Measurements from ENCODE around the gene CFAP52. TPM values are rescaled to one million over a fixed set of nuclear protein-coding genes. Genes with fewer than 3 reads are reported as not detected.
A peak's percentile ranks its signal among the peaks of the same experiment; 100 is the strongest.

Gene CFAP52
- total and polyA plus RNA-seq, 2 of the 13 experiments (the other 11 are each of a cell fraction or from before 2014, with no cell fraction given), result not detected

DNA sequence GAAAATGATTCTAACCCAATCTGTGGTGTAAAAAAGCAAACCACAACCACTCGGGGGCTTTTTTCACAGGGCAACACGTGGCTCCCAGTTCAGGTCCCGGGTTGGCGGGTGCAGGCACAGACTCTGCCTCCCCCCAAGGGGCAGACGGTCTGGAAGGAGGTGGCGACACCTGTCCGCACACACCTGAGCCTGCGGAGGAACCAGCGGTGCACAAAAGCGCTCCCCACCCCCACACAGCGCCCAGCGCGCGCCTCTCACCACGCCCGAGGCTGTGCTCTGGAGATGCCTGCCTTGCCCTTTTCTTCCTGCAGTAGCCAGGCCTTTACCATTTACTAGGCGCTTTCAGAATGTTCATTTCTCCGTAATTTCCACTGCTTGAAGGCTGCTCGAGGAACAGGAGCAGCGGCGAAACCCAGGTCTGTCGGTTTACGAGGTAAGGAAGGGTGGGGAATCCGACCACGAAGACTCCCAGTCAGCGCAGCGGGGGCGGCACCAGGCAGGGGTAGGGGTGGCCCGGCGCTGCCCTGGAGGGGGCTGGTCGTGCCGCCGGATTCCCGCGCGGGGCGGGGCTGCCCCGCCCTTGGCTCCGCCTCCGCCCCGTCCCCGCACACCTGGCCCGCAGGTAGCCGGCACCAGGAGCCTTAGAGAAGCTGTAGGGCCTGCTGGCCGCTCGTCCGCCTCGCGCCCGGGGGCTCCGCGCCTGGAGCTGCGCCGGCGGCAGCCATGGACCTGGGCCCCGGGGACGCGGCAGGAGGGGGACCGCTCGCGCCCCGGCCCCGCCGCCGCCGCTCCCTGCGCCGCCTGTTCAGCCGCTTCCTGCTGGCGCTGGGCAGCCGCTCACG, 68.7 kb downstream of the CFAP52 start, which contains the start of gene USP43 (continued):
- TF ChIP-seq NR2C2 (CRISPR knock-in tag; IDR thresholded peaks at IDR 0.05; ENCODE audit: borderline replicate concordance) (no peak), MIXL1 (CRISPR knock-in tag; IDR thresholded peaks at IDR 0.05) (0 out of 2 replicates have a peak, but pooled peaks have one; percentile 6), BORCS8-MEF2B (CRISPR knock-in tag; IDR thresholded peaks at IDR 0.05) (0 out of 2 replicates have a peak, but pooled peaks have one; percentile 10), ZEB1 (IDR thresholded peaks at IDR 0.05; ENCODE audit: insufficient replicate concordance, low read depth) (peak; percentile 45), HNF4G (IDR thresholded peaks at IDR 0.05; ENCODE audit: borderline replicate concordance, low read depth, low read length) (no peak), HNF4G (CRISPR knock-in tag; IDR thresholded peaks at IDR 0.05; ENCODE audit: borderline replicate concordance, low read depth) (no peak), ZKSCAN1 (IDR thresholded peaks at IDR 0.05; ENCODE audit: low read length) (no peak), POLR2G (IDR thresholded peaks at IDR 0.05; ENCODE audit: low read depth, low read length) (0 out of 2 replicates have a peak, but pooled peaks have one; percentile 45), ATRX (CRISPR knock-in tag; IDR thresholded peaks at IDR 0.05; ENCODE audit: borderline replicate concordance) (no peak), ZNF350 (CRISPR knock-in tag; IDR thresholded peaks at IDR 0.05; ENCODE audit: borderline replicate concordance, low read depth) (0 out of 2 replicates have a peak, but pooled peaks have one; percentile 10), FOXC1 (CRISPR knock-in tag; IDR thresholded peaks at IDR 0.05; ENCODE audit: borderline replicate concordance) (0 out of 2 replicates have a peak, but pooled peaks have one; percentile 33), RNF2 (conservative IDR thresholded peaks at IDR 0.05; ENCODE audit: low read depth) (0 out of 2 replicates have a peak, but pooled peaks have one; percentile 42), ZHX1 (CRISPR knock-in tag; IDR thresholded peaks at IDR 0.05; ENCODE audit: low read depth) (0 out of 2 replicates have a peak, but pooled peaks have one; percentile 28), WIZ (CRISPR knock-in tag; IDR thresholded peaks at IDR 0.05) (no peak)
- TF ChIP-seq, protein P1, sequence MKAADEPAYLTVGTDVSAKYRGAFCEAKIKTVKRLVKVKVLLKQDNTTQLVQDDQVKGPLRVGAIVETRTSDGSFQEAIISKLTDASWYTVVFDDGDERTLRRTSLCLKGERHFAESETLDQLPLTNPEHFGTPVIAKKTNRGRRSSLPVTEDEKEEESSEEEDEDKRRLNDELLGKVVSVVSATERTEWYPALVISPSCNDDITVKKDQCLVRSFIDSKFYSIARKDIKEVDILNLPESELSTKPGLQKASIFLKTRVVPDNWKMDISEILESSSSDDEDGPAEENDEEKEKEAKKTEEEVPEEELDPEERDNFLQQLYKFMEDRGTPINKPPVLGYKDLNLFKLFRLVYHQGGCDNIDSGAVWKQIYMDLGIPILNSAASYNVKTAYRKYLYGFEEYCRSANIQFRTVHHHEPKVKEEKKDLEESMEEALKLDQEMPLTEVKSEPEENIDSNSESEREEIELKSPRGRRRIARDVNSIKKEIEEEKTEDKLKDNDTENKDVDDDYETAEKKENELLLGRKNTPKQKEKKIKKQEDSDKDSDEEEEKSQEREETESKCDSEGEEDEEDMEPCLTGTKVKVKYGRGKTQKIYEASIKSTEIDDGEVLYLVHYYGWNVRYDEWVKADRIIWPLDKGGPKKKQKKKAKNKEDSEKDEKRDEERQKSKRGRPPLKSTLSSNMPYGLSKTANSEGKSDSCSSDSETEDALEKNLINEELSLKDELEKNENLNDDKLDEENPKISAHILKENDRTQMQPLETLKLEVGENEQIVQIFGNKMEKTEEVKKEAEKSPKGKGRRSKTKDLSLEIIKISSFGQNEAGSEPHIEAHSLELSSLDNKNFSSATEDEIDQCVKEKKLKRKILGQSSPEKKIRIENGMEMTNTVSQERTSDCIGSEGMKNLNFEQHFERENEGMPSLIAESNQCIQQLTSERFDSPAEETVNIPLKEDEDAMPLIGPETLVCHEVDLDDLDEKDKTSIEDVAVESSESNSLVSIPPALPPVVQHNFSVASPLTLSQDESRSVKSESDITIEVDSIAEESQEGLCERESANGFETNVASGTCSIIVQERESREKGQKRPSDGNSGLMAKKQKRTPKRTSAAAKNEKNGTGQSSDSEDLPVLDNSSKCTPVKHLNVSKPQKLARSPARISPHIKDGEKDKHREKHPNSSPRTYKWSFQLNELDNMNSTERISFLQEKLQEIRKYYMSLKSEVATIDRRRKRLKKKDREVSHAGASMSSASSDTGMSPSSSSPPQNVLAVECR (CRISPR knock-in tag; IDR thresholded peaks at IDR 0.05; ENCODE audit: borderline replicate concordance), result no peak; the same call in 1 of the 2 replicates
- TF ChIP-seq, protein P2, sequence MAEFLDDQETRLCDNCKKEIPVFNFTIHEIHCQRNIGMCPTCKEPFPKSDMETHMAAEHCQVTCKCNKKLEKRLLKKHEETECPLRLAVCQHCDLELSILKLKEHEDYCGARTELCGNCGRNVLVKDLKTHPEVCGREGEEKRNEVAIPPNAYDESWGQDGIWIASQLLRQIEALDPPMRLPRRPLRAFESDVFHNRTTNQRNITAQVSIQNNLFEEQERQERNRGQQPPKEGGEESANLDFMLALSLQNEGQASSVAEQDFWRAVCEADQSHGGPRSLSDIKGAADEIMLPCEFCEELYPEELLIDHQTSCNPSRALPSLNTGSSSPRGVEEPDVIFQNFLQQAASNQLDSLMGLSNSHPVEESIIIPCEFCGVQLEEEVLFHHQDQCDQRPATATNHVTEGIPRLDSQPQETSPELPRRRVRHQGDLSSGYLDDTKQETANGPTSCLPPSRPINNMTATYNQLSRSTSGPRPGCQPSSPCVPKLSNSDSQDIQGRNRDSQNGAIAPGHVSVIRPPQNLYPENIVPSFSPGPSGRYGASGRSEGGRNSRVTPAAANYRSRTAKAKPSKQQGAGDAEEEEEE (CRISPR knock-in tag; IDR thresholded peaks at IDR 0.05; ENCODE audit: borderline replicate concordance), result peak; percentile 79; the same call in 1 of the 2 replicates
- TF ChIP-seq, protein P3, sequence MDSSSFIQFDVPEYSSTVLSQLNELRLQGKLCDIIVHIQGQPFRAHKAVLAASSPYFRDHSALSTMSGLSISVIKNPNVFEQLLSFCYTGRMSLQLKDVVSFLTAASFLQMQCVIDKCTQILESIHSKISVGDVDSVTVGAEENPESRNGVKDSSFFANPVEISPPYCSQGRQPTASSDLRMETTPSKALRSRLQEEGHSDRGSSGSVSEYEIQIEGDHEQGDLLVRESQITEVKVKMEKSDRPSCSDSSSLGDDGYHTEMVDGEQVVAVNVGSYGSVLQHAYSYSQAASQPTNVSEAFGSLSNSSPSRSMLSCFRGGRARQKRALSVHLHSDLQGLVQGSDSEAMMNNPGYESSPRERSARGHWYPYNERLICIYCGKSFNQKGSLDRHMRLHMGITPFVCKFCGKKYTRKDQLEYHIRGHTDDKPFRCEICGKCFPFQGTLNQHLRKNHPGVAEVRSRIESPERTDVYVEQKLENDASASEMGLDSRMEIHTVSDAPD (CRISPR knock-in tag; IDR thresholded peaks at IDR 0.05), result 0 out of 2 replicates have a peak, but pooled peaks have one; percentile 43
